ENCODE data around the gene FAM221B.
A peak's percentile ranks its signal among the peaks of the same experiment; 100 is the strongest.

Gene FAM221B

GRCh38 chr9:35816708-35817107 lies 11.8 kb downstream of the FAM221B start:
- no peak for DNase-seq (ENCODE audit: low spot score)

- DNase-seq (ENCODE audit: low spot score), result peak; percentile 97
Measured at GRCh38 chr9:35814841-35815543, 13.5 kb downstream of the FAM221B start, which contains the start of gene HINT2. HINT2 (minus strand) TSS chr9:35815042; CDS start chr9:35814979, 63 bp downstream.

DNA sequence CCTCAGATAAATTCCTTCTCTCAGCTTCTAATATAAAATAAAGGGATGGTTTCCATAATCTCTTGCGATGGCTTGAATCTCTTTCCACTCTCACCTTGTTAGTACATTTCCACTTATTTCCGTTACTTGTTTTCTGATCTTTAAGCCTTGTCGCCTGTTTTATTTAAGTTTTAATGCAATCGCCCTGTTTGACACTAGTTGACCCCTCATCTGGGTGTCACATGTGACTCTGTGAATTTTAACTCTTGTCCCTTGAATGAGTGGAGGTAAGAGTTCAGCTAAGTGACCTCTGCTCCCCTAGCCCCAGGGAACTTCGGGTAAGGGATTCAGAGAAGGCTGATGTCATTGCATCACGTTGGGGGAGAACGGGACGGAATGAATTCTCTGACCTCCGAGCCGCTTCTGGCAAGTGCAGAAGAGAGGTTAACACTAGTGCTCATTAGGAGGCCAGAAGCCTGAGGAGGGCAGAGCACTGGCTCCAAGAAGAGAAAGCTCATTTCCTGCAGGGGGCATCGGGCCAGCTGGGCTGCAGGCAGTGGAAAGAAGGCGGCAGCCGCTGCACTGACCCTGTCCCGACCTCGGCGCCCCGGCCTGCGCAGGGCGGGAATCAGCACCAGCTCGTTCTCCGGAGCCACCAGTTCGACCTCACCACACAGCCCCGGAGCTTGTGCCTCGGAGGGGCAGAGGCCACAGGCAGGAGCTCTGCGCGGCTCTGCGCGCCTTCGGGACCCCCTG lies 14.3 kb downstream of the FAM221B start:
- DNase-seq (ENCODE audit: low spot score), result peak; percentile 87

- DNase-seq (ENCODE audit: low spot score), result no peak
Measured at GRCh38 chr9:35813434-35814105, 15.0 kb downstream of the FAM221B start.

- DNase-seq (ENCODE audit: low spot score), result peak; percentile 93
Measured at GRCh38 chr9:35812025-35812602, 16.4 kb downstream of the FAM221B start, which contains the start of gene SPAG8. SPAG8 (minus strand) TSS chr9:35812262; CDS start chr9:35812147, 115 bp downstream.

DNA sequence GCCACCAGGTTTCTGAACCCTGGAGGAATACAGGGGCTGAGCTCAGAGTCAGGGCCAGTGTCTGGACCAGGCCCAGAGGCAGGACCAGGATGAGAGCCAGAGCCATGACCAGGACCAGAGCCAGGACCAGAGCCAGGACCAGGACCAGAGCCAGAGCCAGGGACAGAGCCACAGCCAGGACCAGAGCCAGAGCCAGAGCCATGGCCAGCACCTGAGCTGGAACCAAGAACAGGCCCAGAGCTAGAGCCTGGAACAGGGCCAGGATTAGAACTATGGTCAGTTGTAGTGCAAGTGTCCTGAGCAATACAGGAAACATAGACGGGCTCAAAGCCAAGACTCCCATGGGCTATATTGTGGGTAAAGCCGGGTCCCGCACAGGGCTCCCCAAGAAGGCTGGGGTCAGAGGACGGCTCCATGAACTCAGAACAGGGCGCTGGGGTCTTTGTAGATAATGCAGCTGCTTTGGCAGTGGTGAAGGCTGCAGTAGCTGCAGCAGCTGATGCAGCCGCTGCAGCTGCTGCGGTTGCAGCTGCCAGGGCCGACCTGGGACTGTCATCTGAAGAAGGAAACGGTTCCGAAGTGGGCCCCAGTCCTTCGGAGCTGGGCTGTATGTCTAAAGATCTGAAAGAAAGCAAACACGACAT lies 17.0 kb downstream of the FAM221B start:
- no peak for DNase-seq (ENCODE audit: low spot score)

DNA sequence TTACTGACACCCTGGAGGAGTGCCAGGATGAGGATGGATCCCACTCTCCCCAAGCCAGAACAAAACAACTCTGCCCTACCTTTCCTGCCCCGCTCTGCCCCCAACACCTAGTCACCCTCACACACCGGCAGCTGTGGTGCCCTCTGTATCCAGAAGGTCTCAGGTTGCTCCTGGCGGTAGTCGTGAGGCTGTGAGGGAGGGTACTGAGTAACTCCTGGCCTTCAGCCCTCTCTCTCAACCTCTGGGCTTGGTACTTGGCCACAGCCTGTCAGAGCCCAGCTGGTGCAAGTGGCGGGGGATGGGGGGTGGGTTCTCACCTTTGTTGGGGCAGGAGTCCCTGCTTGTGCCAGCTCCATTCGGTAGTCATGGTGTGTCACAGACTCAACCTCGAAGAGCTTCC lies 18.4 kb downstream of the FAM221B start:
- no peak for DNase-seq (ENCODE audit: low spot score)

DNA sequence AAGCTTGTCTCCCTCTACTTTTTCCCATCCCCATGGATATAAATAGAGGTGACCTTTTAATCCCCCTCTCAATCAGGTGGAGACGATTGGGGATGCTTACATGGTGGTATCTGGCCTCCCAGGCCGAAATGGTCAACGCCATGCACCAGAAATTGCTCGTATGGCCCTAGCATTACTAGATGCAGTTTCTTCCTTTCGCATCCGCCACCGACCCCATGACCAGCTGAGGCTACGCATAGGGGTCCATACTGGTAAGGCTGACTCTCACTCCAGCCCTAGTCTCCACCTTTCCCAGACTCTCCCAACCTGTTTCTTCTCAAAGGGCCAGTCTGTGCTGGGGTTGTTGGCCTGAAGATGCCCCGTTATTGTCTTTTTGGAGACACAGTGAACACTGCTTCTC lies 20.1 kb downstream of the FAM221B start:
- DNase-seq (ENCODE audit: low spot score), result no peak

DNA sequence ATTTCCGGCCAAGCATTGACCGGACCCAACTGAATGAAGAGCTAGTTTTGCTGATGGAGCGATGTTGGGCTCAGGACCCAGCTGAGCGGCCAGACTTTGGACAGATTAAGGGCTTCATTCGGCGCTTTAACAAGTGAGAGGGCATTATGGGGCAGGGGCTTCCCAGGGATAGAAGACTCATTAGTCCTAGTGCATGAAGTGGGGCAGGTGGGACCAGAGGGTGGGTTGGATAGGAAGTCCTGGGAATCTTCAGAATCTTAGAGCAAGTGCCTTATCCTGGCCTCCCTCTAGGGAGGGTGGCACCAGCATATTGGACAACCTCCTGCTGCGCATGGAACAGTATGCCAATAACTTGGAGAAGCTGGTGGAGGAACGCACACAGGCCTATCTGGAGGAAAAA lies 22.4 kb downstream of the FAM221B start:
- no peak for DNase-seq (ENCODE audit: low spot score)

- no peak for DNase-seq (ENCODE audit: low spot score)
Measured at GRCh38 chr9:35801328-35802128, 27.0 kb downstream of the FAM221B start.

GRCh38 chr9:35800530-35800929 lies 28.0 kb downstream of the FAM221B start:
- no peak for DNase-seq (ENCODE audit: low spot score)

GRCh38 chr9:35798658-35799374 lies 29.7 kb downstream of the FAM221B start:
- no peak for DNase-seq (ENCODE audit: low spot score)

DNA sequence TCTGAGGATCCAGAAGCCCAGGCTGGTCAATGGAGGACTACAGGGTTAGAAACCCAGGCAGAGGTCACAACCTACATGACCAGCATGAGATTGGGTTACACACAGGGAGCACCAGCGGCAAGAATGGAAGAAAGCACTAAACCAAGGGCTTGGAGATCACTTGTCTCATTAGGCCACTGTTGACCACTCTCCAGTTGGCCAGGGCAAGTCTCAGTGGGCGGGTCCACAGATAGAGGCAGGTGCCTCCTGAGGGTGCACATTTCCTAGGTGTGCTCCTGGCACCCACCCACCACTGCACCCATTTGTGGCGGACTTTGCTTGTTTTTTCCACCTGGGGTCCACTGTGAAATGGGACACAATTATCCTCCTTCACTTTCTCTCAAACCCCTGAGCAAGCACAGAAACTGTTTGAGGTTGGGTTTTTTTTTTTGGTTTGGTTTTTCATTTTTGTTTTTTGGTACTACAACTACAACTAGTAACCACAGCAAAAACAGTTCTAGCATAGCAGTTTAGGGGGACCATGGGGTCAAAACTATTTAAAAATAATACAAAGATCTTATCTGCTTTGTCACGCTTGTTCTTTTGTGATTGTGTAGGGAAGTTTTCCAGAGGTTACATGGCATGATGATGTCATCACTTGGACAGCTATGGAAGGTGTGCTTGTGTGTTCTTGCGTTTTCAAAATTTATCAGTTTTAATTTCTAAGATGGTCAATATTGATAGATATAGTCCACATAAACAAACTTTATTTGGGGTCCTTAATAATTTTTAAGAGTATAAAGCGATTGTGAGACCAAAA lies 31.0 kb downstream of the FAM221B start:
- no peak for DNase-seq (ENCODE audit: low spot score)

- DNase-seq (ENCODE audit: low spot score), result no peak
Measured at GRCh38 chr9:35795695-35796094, 32.8 kb downstream of the FAM221B start.

- no peak for DNase-seq (ENCODE audit: low spot score)
Measured at GRCh38 chr9:35793461-35793860, 35.1 kb downstream of the FAM221B start.

DNA sequence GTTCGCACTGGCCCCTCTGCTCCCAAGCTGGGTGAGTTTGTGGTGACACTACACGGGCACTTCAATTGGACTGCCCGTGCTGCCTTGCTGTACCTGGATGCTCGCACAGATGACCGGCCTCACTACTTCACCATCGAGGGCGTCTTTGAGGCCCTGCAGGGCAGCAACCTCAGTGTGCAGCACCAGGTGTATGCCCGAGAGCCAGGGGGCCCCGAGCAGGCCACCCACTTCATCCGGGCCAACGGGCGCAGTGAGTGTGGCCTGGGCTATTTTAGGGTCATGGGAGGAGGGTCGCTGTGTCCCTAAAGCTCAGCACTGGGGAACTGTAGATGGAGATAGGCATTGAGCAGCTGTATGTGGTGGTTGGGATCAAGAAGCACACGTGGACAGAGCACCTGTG lies 35.7 kb downstream of the FAM221B start:
- no peak for DNase-seq (ENCODE audit: low spot score)

GRCh38 chr9:35792024-35792813 lies 36.3 kb downstream of the FAM221B start:
- DNase-seq (ENCODE audit: low spot score), result no peak

- peak; percentile 65 for DNase-seq (ENCODE audit: low spot score)
Measured at GRCh38 chr9:35791297-35791921, 37.1 kb downstream of the FAM221B start, which contains the start of gene NPR2. NPR2 (plus strand) TSS chr9:35791591; CDS start chr9:35792409, 818 bp downstream.

Measured in ecto neural progenitor cell (in vitro differentiated cells).